Measurements from ENCODE around the gene KRTAP4-1.
A peak's percentile ranks its signal among the peaks of the same experiment; 100 is the strongest.
"Not testable (repeated sequence)": the region's sequence is repeated elsewhere in the genome, so short reads cannot be mapped to it uniquely, and the experiment has no call there.

The KRTAP4-1 gene

GRCh38 chr17:41168121-41168520, 16.6 kb downstream of the KRTAP4-1 start, which contains the start of gene KRTAP4-3:
Gene KRTAP4-3 (minus strand): TSS chr17:41168221. CDS start chr17:41168172, 49 bp downstream.
- DNase-seq: no peak

- DNase-seq: no peak
Measured at GRCh38 chr17:41167561-41167960, 17.1 kb downstream of the KRTAP4-1 start.

DNA sequence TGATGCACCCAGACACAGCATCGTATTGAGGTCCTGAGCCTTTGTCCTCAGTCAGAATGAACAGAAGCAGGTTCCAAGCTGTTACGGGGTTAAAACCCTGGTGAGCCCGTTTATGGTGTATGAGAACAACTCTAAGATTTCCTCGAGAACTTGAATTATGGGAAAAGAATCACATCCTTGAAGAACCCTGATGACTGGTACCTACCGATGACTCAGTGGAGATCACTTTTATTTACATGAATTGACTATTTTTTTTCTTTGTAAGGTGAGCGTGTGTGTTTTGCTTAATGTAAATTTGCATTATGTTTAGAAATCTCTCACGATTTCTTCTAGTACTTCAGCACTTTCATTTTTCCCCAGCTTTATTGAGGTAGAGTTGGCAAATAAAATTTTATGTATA, 20.9 kb downstream of the KRTAP4-1 start:
- no peak for DNase-seq

- no peak for DNase-seq
Measured at GRCh38 chr17:41160648-41161047, 24.1 kb downstream of the KRTAP4-1 start, which contains the start of gene KRTAP4-4. Gene KRTAP4-4 (minus strand): TSS chr17:41160748. CDS start chr17:41160691, 57 bp downstream.

DNA sequence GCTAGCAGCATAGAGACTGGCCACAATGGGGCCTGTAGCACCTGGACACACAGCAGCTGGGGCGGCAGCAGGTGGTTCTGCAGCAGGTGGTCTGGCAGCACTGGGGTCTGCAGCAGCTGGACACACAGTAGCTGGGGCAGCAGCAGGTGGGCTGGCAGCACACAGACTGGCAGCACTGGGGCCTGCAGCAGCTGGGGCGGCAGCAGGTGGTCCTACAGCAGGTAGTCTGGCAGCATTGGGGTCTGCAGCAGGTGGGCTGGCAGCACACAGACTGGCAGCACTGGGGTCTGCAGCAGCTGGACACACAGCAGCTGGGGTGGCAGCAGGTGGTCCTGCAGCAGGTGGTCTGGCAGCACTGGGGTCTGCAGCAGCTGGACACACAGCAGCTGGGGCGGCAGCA, 24.5 kb downstream of the KRTAP4-1 start:
- DNase-seq: not testable (repeated sequence)

DNA sequence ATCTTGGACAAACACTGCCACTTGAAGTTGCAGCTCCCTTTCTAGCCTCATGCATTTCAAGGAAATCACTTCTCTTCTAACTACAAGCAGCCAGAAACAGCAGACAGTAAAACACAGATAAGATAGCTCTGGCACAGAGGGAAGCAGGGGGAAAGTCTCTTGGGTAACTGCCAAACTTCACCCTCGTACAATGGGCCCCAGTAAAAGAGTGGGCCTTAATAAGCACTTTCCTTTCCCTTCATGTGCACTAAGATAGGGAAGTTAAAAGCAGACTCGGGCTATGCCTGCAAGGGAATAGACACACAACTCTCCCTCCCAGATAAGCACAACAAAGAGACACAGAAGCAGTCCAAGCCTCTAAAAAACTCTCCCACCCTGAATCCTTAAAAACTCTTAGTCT, 30.9 kb downstream of the KRTAP4-1 start:
- peak; percentile 63 for DNase-seq

GRCh38 chr17:41151525-41151924, 33.2 kb downstream of the KRTAP4-1 start:
- no peak for DNase-seq

DNA sequence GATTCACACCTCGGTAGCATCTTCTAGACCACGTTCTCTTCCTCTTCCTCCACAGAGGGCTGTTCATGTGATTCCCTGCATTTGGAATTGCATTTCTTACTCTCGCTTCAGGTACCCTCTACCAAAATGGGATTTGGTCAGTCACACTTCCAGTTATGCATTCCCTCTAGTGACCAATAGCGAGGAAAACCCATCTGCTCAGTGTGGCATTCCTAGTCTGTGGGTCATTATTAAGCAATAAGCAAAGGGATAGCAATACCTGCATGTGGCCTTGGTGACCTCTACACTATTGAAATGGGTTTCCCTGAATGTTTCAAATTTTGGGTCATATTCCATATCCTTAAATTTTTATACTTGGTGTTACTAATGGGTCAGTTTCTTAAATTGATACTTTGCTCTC, 34.7 kb downstream of the KRTAP4-1 start:
- no peak for DNase-seq

DNA sequence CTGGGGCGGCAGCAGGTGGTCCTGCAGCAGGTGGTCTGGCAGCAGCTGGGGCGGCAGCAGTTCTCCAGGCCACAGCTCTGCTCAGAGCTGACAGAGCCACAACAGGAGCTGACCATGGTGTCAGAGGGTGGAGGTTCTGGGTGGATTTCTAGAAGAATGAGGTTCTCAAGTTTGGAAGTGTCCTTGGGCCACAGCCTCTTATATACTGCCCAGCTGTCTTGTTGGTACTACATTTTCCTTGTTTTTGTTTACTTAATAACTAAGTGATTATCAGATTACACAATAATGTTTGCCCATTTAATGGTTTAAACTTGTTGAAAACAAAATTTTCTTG, 35.1 kb downstream of the KRTAP4-1 start, which contains the start of gene KRTAP4-5:
KRTAP4-5 (minus strand) TSS at position 174 of the 334 bp plus-strand sequence; CDS start at position 116, 58 bp downstream.
- DNase-seq: no peak

DNA sequence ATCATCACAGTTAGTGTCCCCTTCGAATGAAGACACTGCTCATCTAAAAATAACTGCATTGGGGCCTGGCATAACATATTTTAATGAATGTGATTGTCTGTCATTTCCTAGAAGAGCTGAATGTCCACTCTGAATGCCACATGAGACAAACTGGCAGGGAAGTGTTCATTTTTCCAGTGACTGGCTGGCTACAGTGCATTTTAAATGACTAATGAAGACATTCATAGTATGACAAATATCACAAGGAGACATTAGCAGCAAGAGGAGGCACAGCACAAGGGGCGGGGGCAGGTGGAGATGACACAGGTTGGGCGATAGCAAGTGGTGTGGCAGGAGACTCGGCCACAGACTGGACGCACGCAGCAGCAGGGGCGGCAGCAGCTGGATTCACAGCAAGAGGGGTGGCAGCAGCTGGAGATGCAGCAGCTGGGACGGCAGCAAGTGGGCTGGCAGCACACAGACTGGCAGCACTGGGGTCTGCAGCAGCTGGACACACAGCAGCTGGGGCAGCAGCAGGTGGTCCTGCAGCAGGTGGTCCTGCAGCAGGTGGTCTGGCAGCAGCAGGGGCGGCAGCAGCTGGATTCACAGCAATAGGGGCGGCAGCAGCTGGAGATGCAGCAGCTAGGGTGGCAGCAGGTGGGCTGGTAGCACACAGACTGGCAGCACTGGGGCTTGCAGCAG, 35.6 kb downstream of the KRTAP4-1 start:
- DNase-seq: not testable (repeated sequence)

DNA sequence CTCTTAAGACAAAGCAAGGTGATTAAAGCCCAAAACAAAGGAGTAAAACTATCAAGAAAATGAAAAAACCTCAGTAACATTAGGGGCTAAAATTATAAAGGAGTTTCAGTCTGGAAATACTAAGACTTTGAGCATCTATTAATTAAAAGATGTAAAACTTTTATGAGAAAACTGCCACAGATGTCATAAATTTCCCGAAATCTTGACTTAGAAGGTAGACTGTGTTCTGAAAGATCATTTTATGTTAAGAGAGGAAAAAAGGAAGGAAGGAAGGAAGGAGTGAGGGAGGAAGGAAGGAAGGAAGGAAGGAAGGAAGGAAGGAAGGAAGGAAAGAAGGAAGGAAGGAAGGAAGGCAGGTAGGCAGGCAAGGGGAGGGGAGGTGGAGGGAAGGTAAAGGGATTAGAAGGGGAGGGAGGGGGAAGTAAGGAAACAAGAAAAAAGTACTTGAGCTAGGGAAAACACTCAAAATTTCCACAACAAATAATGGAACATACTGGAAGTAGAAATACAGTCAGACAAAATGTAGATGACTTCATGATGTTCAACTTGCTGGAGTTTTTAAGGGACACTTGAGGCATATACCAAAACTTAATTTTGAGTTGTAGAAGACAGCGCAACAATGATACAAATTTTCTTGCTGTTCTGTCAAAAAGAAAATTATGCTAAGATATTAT, 37.0 kb downstream of the KRTAP4-1 start:
- no peak for DNase-seq

GRCh38 chr17:41145261-41145660, 39.5 kb downstream of the KRTAP4-1 start:
- no peak for DNase-seq

GRCh38 chr17:41144846-41145245, 39.9 kb downstream of the KRTAP4-1 start:
- no peak for DNase-seq

DNA sequence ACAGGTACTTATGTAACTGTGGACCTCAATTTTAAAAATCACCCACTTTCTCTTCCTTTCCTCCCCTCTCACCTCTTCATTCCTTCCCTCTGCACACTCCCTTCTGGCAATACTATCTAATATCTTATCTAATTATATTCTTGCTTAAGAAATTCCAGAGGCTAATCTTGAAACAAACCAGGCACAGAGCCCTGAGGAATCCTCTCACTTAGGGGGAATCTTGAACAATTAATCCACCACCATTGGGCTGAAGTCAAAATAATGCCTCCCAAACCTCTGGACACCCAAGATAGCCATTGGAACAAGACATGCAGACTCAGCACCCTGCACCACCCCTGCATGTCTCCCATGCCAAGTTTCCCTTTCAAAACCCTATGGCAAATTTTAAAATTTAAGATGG, 43.4 kb downstream of the KRTAP4-1 start:
- no peak for DNase-seq

DNA sequence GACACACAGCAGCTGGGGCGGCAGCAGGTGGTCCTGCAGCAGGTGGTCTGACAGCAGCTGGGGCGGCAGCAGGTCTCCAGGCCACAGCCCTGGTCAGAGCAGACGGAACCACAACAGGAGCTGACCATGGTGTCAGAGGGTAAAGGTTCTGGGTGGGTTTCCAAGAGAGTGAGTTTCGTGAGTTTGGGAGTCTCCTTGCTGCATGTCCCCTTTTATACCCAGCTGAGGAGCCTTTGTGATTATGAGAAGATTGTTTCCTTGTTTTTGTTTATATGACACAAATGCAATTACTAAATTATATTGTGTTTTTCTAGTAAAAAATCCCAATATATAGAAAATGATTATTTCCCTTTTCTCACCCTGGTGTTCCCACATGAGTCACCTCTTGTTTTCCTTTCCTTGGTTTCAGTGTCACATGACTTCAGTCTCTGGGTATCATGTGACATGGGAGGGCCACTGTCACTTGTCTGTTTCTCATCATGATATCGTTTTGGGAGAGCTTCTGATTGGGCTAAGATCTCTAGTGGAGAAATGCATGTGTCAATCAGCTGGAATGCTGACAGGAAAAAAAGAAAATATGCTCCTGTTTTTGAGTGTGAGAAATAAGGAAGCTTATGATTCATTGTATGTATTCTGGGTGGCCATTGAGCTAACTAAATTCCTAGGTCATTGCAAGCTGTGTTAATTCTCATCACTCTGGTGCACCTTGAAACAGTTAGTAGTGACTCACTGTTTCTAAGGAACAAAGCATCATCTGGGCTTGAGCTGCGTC, 44.2 kb downstream of the KRTAP4-1 start, which contains the start of gene KRTAP4-6:
KRTAP4-6 (minus strand) TSS at position 185 of the 772 bp plus-strand sequence; CDS start at position 128, 57 bp downstream.
- DNase-seq: no peak

DNA sequence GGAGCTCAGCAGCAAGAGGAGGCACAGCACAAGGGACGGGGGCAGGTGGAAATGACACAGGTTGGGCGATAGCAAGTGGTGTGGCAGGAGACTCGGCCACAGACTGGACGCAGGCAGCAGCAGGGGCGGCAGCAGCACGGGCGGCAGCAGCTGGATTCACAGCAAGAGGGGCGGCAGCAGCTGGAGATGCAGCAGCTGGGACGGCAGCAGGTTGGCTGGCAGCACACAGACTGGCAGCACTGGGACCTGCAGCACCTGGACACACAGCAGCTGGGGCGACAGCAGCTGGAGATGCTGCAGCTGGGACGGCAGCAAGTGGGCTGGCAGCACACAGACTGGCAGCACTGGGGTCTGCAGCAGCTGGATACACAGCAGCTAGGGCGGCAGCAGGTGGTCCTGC, 44.8 kb downstream of the KRTAP4-1 start:
- DNase-seq: not testable (repeated sequence)

Measured in hematopoietic multipotent progenitor cell treated with erythropoietin and hydrocortisone succinate and interleukin-3 and kit ligand, for 8 days (in vitro differentiated cells).